Nucleus accumbens (tissue), 56 donors: Measurements from ENCODE around the gene OPRM1.
"Not testable (repeated sequence)": the region's sequence is repeated elsewhere in the genome, so short reads cannot be mapped to it uniquely, and the experiment has no call there.

ENCODE experiments used
- DNase-seq, 56 donors: peaks; one replicate each; lab custom pipeline; 2025; lab: John Stamatoyannopoulos, UW

The OPRM1 gene

DNA sequence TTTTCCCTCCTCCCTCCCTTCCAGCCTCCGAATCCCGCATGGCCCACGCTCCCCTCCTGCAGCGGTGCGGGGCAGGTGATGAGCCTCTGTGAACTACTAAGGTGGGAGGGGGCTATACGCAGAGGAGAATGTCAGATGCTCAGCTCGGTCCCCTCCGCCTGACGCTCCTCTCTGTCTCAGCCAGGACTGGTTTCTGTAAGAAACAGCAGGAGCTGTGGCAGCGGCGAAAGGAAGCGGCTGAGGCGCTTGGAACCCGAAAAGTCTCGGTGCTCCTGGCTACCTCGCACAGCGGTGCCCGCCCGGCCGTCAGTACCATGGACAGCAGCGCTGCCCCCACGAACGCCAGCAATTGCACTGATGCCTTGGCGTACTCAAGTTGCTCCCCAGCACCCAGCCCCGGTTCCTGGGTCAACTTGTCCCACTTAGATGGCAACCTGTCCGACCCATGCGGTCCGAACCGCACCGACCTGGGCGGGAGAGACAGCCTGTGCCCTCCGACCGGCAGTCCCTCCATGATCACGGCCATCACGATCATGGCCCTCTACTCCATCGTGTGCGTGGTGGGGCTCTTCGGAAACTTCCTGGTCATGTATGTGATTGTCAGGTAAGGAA is at the start of gene OPRM1:
Gene OPRM1 (plus strand): TSS at position 10 of the 612 bp plus-strand sequence. CDS start 305 bp downstream, at position 315.
- DNase-seq: peak in 24 of 56 donors; percentile 5 to 66 (median 31)

DNA sequence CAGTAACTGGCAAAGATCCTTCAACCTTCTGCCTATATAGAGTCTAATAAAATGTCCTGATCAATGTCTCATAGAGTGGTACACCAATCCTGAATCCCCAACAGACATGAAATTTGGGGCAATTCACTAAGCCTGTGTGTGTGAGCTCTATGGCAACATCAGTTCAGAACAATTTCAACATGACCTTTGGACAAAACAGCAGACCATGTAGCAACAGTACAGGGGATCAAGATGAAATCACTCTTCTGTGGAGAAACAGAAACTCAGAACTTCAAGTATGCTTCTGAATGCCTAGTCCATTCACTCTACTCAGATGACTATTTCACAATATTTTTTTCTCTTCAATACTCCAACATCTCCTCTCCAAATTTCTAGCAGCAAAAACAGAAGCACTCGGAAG is 49.1 kb upstream of the OPRM1 start:
- no peak for DNase-seq

DNA sequence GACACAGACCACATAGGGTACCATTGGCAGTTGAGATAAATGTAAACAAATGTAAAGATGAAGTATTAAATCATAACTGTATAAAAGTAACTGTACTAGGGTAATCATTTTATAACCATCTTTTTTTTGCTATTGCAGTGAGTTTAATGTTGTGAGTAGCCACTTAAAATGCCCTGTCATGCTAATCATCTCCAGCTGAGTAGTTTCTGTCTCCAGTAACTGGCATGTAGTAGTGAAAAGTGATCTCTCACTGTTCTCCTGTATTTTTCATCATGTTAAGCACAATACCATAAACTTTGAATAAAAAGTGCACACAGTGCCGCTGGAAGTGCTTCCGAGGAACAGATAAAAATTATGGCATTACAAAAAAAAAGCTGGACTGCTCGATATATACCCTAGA is 45.0 kb upstream of the OPRM1 start:
- DNase-seq: no peak

DNA sequence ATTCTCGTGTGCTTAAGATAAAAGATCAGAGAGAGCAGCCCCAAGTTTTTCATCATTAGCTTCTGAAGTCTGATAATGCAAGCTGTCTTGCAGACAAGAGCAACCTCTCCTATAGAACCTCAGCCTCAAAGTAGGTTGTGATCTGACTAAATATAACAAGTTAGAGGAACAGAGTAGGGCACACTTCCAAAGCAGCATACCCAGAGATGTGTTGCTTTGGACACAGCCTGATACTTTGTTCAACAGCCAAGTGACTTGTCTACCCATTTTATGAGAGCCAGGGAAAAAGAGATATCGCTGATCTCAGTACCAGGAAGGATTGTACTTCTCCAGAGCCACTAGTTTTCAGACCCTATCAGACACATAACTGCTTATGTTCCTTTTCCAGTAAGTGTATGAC is 44.2 kb upstream of the OPRM1 start:
- DNase-seq: no peak

DNA sequence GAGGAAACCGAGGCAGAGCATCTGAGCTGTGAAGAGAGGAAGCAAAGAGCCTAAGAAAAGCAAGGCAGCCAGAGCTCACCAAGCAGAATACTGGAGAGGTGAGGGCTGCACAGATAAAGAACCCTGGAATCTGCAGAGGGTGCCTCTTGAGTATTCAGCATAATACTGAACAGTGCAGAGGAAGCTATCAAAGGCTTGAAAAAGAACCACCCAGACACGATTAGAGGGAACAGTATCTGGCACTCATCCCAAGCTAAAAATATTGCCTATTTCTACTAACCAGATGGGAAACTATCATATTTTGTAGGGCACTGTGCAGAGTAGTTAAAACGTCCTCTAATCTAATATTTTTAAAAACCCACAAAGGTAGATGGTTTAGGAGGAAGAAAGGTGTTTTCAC is 41.8 kb upstream of the OPRM1 start:
- no peak for DNase-seq

DNA sequence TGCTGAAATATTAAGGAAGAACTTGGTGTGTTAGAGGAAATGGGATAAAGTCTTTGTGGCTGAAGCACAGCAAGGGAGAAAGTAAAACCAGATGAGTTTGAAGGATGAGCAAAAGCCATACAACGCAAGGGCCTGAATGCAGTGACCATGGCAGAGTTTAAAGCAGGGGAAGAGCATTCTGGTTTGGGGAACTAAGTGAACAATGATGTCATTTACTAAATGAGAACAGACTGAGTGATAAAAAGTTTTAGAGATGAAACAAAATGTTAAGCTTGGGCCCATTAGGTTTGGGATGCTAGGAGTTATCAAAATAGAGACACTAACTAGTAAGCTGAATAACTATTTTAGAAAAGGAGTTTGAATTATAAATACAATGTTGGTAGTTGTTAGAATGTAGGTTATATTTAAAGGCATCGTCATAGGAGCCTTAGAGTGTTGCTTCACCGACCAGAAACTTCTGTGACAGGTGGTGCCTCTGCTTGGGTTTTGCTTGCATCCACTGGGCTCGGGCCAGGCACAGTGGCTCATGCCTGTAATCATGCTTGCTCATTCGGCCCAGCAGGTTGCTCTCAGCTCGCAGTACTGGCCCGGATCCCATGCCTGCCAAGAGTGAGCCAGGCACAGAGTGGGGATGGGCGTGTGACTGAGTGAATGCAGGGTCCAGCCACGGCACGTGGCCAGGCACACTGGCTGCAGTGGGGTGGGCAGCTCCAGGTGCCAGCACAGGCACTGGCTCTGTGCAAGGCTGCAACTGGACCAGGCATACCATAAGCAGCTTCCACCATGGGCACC is 37.4 kb upstream of the OPRM1 start:
- DNase-seq: no peak

DNA sequence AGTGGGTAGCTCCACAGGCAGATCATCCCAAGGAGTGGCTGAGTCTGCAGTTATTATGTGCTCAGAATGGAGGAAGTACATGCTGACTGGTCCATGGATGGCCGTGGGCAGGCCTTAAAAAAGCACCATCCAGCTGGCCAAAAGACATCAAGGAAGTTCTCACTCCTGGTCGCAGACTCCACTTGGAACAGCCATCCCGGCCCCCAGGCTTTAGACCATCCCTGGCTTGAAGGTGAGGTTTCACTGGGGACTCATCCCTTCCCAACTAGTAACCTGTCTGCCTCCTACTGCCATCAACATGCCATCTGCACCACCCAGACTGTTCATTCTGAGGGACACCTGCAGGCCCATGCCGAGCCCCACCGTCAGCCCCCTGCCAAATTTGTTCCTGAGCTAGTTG is 36.1 kb upstream of the OPRM1 start:
- no peak for DNase-seq

DNA sequence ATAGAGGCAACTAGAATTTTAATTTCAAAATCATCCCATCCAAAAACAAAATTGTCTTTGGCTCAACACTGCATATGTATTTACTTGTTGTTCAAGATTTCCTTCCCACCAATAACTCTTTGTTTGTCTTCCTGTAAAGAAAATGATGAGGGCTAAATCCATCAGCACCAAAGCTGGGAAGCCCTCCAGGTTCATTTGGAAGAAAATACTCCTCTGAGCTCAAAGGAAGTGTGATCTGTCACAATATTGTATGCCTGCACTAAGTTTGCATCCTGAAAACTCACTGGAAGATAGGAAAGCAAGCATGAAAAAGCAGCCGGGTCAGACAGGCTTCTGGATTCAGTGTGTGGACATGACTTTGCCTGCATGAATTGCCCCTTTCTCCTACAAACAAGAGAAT is 28.7 kb upstream of the OPRM1 start:
- DNase-seq: no peak

DNA sequence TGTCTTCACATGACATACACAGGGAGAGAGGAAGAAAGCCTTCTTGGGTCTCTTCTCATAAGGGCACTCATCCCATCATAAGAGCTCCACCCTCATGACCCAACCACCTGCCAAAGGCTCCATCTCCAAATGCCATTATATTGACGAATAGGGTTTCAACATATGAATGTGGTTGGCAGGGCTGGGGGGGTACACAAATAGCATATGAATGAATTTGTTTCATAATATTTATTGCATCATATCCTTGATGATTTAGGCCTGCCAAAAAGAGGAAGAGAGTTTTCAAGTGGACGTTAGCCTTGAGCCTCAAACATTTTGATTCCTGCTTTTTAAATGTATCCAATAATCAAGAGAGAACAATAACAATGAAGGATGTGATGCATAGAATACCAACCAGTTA is 26.2 kb upstream of the OPRM1 start:
- DNase-seq: no peak

DNA sequence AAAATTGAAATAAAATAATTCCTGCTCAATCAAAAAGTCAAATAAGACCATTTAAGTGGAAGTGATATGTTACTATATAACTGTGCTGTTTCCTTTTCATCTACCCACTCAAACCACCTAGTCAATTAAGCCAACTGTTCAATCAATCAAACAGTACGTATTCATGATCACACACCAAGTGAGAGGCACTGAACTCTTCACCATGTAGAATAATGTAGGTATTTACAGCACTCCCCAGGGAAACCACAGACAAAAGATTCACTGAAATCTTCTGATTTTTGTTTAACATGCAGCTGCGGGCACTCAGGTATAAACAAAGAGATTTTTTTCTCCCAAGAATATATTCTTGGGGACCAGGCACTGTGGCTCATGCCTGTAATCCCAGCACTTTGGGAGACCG is 21.3 kb upstream of the OPRM1 start:
- DNase-seq: no peak

DNA sequence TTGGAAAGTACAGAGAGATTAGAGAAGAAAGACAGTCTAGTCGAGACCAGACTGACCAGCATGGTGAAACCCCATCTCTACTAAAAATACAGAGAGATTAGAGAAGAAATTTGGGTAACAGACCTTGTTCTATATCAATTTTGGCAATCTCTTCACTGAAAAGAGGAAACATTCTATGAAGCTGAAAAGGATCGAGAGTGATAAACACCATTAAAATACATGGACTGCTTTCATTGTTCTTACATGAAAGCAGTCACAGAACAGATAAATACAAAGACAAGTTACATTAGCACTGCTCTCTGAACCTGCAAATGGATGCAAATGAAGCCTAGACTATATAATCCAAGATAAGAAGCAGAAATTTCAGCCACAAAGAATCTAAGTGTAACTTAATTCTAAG is 8.4 kb upstream of the OPRM1 start:
- no peak for DNase-seq

DNA sequence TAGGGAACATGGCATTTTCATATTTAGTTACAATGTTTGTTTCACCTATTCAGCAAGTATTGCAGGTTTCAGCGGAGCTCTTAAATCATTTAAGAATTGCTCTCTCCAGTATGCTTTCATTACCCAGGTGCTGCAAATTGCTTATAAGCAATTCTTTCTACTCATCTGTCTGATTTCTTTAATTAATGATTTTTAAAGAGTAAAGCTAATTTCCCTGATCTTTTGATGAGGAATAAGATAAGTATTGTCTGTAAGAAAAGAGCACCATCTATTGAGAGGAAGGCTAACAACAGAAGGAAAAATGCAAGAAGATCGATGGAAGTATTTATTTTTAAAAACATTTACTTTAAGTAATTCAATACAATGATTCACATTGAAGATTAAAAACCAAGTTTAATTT is 2.0 kb downstream of the OPRM1 start:
- no peak for DNase-seq

DNA sequence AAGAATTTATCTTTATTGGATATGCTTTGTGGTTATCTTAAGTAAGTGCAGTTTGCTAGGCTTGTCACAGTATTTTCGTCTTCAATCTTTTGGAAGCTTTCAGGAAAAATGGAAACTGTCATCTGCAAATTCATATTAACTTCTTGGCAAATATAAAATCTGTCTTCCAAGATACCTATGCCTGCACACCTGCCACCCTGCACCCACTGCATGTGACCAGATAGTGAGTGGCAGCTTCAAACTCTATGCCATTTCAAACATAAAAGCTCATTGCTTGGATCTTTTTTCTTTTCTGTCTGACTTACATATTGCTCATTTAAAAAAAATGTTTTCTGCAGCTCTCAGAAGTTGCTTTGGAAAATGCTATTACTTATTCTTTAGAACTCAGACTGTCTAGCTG is 14.1 kb downstream of the OPRM1 start:
- DNase-seq: peak in 9 of 56 donors; percentile 4 to 49 (median 18)

DNA sequence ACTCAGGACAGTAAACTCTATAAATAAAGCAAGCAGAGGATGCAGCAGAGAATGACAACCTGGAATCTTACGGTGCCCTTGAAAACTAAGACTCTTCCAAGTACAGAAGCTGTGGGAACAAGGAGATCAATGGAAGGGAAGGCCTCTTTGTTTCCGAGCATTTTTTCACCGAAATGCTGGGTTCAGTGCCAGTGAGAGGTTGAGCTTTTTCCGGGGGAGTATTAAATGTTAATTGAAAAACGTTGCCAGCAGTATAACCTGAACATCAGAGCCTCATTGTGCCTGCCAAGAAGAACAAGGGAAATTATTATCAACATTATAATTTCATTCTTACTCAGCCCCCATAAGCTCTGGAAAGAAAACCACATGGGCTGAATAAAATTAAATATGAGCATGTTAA is 17.5 kb downstream of the OPRM1 start:
- DNase-seq: peak in 11 of 56 donors; percentile 1 to 50 (median 30)

DNA sequence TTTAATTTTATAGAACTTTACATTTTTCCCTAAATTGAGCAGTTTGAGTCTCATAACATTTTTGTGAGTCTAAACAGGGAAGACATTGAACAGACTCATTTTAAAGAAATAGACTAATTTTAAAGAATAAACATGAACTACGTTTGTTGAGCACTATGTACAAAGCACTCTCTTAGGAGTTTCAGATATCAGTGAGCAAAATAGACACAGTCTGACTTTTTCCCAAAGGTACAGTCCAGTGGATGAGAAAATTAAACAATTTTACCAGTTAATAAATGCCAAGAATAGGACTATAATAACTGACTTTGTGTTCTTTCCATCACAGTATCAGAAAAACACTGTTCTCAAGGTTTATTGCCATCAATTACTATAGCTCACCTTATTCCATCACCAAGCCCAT is 18.1 kb downstream of the OPRM1 start:
- no peak for DNase-seq

DNA sequence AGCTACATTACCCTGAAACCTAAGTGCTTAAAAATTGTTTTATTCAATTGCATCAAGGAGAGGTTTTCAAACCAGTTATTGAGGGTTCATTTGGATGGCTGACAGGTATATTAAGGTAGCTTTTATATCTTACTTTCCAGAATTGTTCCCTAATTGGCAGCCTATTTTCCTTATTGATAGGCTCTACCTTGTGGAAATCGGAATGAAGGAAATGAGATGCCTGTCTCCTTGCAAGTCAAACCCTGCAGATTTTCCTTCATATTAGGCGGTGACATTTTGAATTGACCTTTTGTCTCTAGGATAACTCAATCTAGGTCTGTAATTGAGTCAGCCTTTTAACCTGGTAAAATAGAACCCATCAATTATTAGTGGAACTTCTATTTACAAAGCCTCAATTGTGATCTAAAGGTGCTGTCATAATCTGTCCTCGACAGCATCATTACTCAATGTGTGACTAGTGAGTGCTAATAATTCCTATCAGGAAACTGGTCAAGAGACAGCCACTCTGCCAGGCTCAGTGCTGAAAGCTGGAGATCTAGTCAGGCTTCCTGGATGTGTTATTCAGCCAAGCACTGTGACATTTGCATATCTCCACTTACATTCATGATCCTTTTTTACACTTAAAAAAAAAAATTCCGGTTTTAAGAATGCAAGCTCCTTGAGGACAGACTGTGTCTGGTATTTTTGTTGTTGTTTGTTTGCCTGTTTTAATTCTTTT is 20.1 kb downstream of the OPRM1 start:
- no peak for DNase-seq

DNA sequence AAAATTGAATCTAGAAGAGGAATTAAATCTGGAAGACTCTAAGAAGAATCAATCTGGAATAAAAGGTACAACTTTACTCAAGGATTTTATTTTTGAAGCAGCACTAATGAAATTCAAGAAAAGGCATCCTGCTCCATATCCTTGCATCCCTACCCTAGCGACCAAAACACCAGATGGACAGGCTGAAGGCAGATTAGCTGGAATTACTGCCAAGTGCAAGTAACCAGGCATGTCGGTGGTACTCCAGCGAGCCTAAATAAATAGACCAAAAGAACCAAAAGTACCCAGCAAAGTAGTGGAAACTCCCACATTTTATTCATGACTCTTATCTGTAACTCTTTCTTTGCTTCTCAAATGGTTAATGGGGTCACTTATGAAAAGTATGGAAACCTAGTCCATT is 21.0 kb downstream of the OPRM1 start:
- DNase-seq: no peak

DNA sequence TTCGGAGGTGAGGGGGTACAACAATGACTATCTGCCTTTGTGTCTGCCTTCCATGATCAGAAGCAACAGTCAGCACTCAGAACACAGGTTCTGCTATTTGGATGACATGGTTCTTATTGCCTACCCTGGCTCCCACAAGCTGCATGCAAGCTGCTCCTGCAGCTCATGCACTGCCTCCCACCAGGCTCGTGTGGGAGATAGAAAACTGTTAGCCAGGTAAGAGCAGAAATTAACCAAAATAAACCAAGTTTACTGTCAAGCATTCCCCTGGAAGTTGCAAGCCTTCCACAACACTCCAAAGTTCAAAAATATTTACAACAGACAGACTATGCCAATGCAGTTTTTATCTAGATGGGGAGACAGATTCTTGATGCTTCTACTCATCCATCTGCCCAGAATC is 31.0 kb downstream of the OPRM1 start:
- DNase-seq: no peak

DNA sequence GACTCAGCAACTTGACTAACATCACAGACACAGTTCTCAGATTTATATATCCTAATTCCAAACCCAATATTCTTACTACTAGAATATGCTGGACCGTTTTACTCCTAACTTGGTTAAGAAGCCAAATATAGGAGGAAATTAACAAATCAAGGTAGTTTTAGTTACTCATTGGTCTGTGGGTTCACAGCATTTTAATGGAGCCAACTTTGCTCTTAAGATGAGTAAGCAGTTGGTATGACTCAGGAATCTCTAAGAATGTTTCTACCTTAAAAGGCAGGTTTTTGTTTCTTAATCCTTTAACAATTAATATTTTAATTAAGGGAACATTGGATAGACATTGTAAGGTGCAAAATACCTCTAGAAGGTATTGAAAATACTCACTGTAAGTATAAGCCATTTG is 31.6 kb downstream of the OPRM1 start:
- DNase-seq: no peak

DNA sequence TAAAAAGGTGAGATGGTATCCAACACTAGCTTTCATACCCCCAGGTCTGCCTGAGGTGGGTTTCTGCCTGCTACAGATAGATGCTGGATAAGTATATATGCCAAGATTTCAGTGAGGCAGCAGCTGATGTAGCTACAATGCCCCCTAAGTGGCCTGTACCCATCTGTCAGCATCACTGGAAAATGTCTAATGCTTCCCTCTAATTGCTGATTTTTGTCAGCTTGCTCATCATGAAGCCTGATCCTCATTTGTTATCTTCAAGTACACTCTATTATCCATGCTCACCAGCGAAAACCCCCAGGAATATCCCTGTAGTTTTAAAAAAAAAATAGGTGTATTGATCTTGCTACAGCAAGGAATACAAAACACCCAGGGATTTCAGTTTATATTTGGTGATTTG is 32.2 kb downstream of the OPRM1 start:
- no peak for DNase-seq

DNA sequence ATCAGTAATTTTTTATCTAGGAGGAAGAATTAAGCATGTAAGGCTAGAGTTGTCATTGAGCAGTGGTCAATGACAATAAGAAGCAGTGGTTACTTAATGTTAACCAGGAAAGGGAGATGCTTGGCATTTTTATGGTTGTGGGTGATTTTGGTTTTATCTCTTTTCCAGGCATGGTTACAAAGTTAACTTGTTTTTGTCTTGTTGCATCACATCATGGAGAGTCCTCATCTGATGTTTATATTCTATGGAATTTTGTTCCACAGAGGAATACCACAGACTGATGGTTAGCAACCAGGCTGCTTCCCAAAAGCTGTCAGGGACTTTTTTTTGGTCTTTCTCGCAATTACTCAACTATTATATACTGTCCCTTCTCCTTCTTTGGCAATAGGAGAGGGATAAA is 32.7 kb downstream of the OPRM1 start:
- DNase-seq: no peak

DNA sequence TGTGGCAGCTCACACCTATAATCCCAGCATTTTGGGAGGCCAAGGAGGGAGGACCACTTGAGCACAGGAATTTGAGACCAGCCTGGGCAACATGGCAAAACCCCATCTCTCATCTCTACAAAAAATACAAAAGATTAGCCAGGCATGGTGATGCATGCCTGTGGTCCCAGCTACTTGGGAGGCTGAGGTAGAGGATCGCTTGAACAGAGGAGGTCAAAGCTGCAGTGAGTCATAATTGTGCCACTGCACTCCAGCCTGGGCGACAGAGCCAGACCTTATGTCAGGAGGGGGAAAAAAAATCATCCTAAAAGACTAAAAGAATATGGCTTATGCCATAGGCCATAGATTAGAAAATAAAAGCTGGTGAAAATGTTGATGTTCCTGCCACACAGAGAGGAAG is 39.6 kb downstream of the OPRM1 start:
- DNase-seq: not testable (repeated sequence)
